IMR-90 (cell line): ENCODE data around the gene LDAH. TPM values are rescaled to one million over a fixed set of nuclear protein-coding genes. Genes with fewer than 3 reads are reported as not detected.

Experiments used
- ATAC-seq: fragments of 200-7000 bp; cut with Tn5 transposase; 2 replicates; pipeline ENCODE4 v1.9.1; 2020; ENCODE audit warnings: low read depth, mild to moderate bottlenecking, moderate library complexity
- BruUV-seq: library from RNA; stranded (reverse); fragments of 400-500 nt; replicated peaks from 2 replicates; lab custom pipeline; 2021; lab: Mats Ljungman, UMichigan
- CTCF ChIA-PET: fragments of 300-600 bp; formaldehyde crosslinking; extraction: SDS; loops from one replicate; lab custom pipeline; 2021; ENCODE audit warnings: antibody characterized with exemption; lab: Yijun Ruan, JAX
- POLR2A ChIA-PET: fragments of 300-600 bp; sonication (Branson Sonifier 250); formaldehyde crosslinking; loops from one replicate; lab custom pipeline; 2022; ENCODE audit warnings: antibody characterized with exemption; ENCODE audit not compliant: unreplicated experiment; lab: Charles Lee
- DNase-seq: peaks from one replicate; pipeline ENCODE4 v3.0.0; 2013
- H2AFZ ChIP-seq: replicated peaks from 2 replicates; pipeline ENCODE3; 2013; ENCODE audit warnings: low read length, mild to moderate bottlenecking; ENCODE audit not compliant: poor library complexity
- H2AK5ac ChIP-seq: 2 replicates; pipeline ENCODE4 v1.6.1; 2013; ENCODE audit warnings: low read depth, low read length, inconsistent platforms
- H2AK9ac ChIP-seq: replicated peaks from 2 replicates; pipeline ENCODE3; 2013; ENCODE audit warnings: mild to moderate bottlenecking, low read depth, low read length, moderate library complexity; ENCODE audit not compliant: poor library complexity
- H2BK120ac ChIP-seq: 2 replicates; pipeline ENCODE4 v1.6.1; 2013; ENCODE audit warnings: low read depth, low read length, inconsistent platforms
- H2BK15ac ChIP-seq: 3 replicates; pipeline ENCODE4 v1.6.1; 2013; ENCODE audit warnings: low read depth, low read length, inconsistent platforms
- H2BK20ac ChIP-seq: 2 replicates; pipeline ENCODE4 v1.6.1; 2013; ENCODE audit warnings: low read depth, mild to moderate bottlenecking, inconsistent platforms, low read length, moderate library complexity
- H2BK5ac ChIP-seq: 2 replicates; pipeline ENCODE4 v1.6.1; 2013; ENCODE audit warnings: mild to moderate bottlenecking, low read depth, low read length, inconsistent platforms; ENCODE audit not compliant: poor library complexity, severe bottlenecking
- H3K14ac ChIP-seq: replicated peaks from 2 replicates; pipeline ENCODE4 v1.6.1; 2013; ENCODE audit warnings: low read depth, low read length, inconsistent platforms
- H3K18ac ChIP-seq: 2 replicates; pipeline ENCODE4 v1.6.1; 2013; ENCODE audit warnings: low read depth, low read length, control low read depth
- H3K23ac ChIP-seq: 2 replicates; pipeline ENCODE4 v1.6.1; 2013; ENCODE audit warnings: low read depth, low read length, inconsistent platforms
- H3K27ac ChIP-seq: 2 replicates; pipeline ENCODE4 v1.5.1; 2013; ENCODE audit warnings: mild to moderate bottlenecking, control low read depth, low read length; ENCODE audit not compliant: insufficient read depth
- H3K27me3 ChIP-seq: 2 replicates; pipeline ENCODE4 v1.6.1; 2013; ENCODE audit warnings: low read length; ENCODE audit not compliant: control insufficient read depth, insufficient read depth
- H3K36me3 ChIP-seq: 2 replicates; pipeline ENCODE4 v1.6.1; 2013; ENCODE audit warnings: low read length, mixed read lengths; ENCODE audit not compliant: control insufficient read depth, insufficient read depth
- H3K4ac ChIP-seq: 2 replicates; pipeline ENCODE4 v1.6.1; 2013; ENCODE audit warnings: low read depth, low read length, inconsistent platforms
- H3K4me1 ChIP-seq: 2 replicates; pipeline ENCODE4 v1.6.1; 2013; ENCODE audit warnings: low read length, mixed read lengths; ENCODE audit not compliant: control insufficient read depth, insufficient read depth
- H3K4me2 ChIP-seq: 2 replicates; pipeline ENCODE4 v1.6.1; 2013; ENCODE audit warnings: low read depth, mild to moderate bottlenecking, control low read depth, low read length, moderate library complexity
- H3K4me3 ChIP-seq: 2 replicates; pipeline ENCODE4 v1.5.1; 2013; ENCODE audit warnings: low read depth, mild to moderate bottlenecking, control low read depth, low read length, moderate library complexity; ENCODE audit not compliant: insufficient read depth
- H3K56ac ChIP-seq: 2 replicates; pipeline ENCODE4 v1.6.1; 2013; ENCODE audit warnings: low read length, inconsistent platforms; ENCODE audit not compliant: insufficient read depth; ENCODE audit errors: extremely low read depth
- H3K79me1 ChIP-seq, 2 experiments: 2 replicates each; pipeline ENCODE4 v1.6.1; 2013; ENCODE audit warnings: low read length in 2 of 2, inconsistent platforms in 1 of 2, low read depth in 1 of 2
- H3K9ac ChIP-seq: 2 replicates; pipeline ENCODE4 v1.6.1; 2013; ENCODE audit warnings: low read depth, low read length, control low read depth
- H3K9me1 ChIP-seq: 2 replicates; pipeline ENCODE4 v1.6.1; 2013; ENCODE audit warnings: low read length, inconsistent platforms; ENCODE audit not compliant: insufficient read depth
- H3K9me3 ChIP-seq: 2 replicates; pipeline ENCODE4 v1.6.1; 2013; ENCODE audit warnings: low read length; ENCODE audit not compliant: control insufficient read depth, insufficient read depth
- H4K20me1 ChIP-seq: 2 replicates; pipeline ENCODE4 v1.6.1; 2013; ENCODE audit warnings: low read length, inconsistent platforms; ENCODE audit not compliant: insufficient read depth
- H4K5ac ChIP-seq: 2 replicates; pipeline ENCODE4 v1.6.1; 2013; ENCODE audit warnings: mild to moderate bottlenecking, low read depth, low read length, control low read depth
- H4K8ac ChIP-seq, 2 experiments: 2 replicates each; pipeline ENCODE4 v1.6.1; 2013; ENCODE audit warnings: low read depth in 2 of 2, low read length in 2 of 2, control low read depth in 1 of 2, inconsistent platforms in 1 of 2
- H4K91ac ChIP-seq: 2 replicates; pipeline ENCODE4 v1.6.1; 2013; ENCODE audit warnings: low read depth, low read length, inconsistent platforms; ENCODE audit not compliant: insufficient read depth
- POLR2A ChIP-seq: IDR thresholded peaks from 2 replicates; pipeline ENCODE4 v1.6.1; 2012; ENCODE audit warnings: mild to moderate bottlenecking, low read depth, low read length
- RAD21 ChIP-seq: IDR thresholded peaks from 2 replicates; pipeline ENCODE4 v1.6.1; 2012; ENCODE audit warnings: low read length, improper control_type of control experiment
- RCOR1 ChIP-seq: IDR thresholded peaks from 2 replicates; pipeline ENCODE4 v1.6.1; 2012; ENCODE audit warnings: mild to moderate bottlenecking, low read length, improper control_type of control experiment; ENCODE audit not compliant: insufficient replicate concordance
- WGBS, 2 experiments: methylation state at CpG; one replicate each; pipeline versions ENCODE4 v1.1.5 to v1.1.7; 2013; ENCODE audit warnings: missing lambda C conversion rate in 2 of 2; ENCODE audit not compliant: insufficient read length in 1 of 2; ENCODE audit errors: extremely low coverage in 2 of 2; 5-methylcytosine and 5-hydroxymethylcytosine counted together
- dilution Hi-C: fragments of 300-500 bp; cut with HindIII; formaldehyde crosslinking; loops from one replicate; pipeline ENCODE4 v1.14.3; 2018; ENCODE audit warnings: low sequenced_read_pairs; ENCODE audit not compliant: unreplicated experiment
- in situ Hi-C: fragments of 300-500 bp; cut with MboI; formaldehyde crosslinking; loops from 3 replicates; pipeline ENCODE4 v1.14.3; 2019; ENCODE audit warnings: low sequenced_read_pairs, inconsistent platforms, mixed read lengths
- intact Hi-C: fragments of 100-400 bp; cut with micrococcal nuclease; formaldehyde crosslinking; loops from 2 replicates; pipeline ENCODE4 v1.10.0; 2022
- polyA plus RNA-seq, 3 experiments: library from polyadenylated mRNA; depleted of rRNA; stranded (reverse); fragments of >200 nt; gene quantifications; 2 replicates each; pipeline ENCODE4 v1.2.3, GENCODE V29; 2012; ENCODE audit warnings: low replicate concordance in 1 of 3
- total RNA-seq: library from RNA; depleted of rRNA; stranded (reverse); fragments of >200 nt; gene quantifications from 2 replicates; pipeline ENCODE4 v1.2.3, GENCODE V29; 2012

LDAH gene
- total and polyA plus RNA-seq, 2 of the 4 experiments (the other 2 are of a cell fraction): 12.1 to 31.7 TPM

DNA sequence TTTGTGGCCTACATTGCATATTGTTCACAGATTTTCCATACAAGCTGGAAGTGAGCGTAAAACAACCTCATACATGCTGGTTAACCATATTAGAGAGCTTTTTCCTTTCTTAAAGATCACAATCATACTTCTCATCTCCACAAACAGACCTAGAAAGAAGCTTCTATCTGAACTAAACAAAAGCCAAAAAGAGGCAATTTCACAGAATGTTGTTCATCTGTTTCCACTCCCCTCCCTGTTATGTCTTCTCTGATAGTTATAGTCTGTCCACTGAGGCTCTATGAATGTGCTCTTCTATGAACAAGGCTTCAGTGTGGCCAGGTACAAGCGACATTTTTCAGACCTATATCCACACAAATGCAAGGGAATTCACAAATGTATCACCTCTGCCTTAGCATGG lies 63.4 kb downstream of the LDAH start:
- Histone ChIP-seq H3K9me1 (peaks cover 3% of the 10 kb centered on the region; the same call in 1 of the 2 replicates), H4K8ac (no peak overlapping the region), H4K5ac (no peak overlapping the region), H2AK5ac (no peak overlapping the region), H3K79me1 (no peaks in the 10 kb centered on the region), H4K20me1 (no peaks in the 10 kb centered on the region), H3K4ac (no peak overlapping the region), H3K27ac (no peak overlapping the region), H3K4me1 (no peaks in the 10 kb centered on the region), H3K23ac (no peak overlapping the region), H2BK15ac (no peak overlapping the region), H2AFZ (no peak overlapping the region), H3K56ac (no peak overlapping the region), H2AK9ac (no peak overlapping the region), H3K4me2 (no peak overlapping the region), H3K18ac (no peak overlapping the region), H3K4me3 (no peak overlapping the region), H4K91ac (no peak overlapping the region), H3K9me3 (no peaks in the 10 kb centered on the region), H3K9ac (no peak overlapping the region), H2BK5ac (no peak overlapping the region), H3K36me3 (peaks cover 2% of the 10 kb centered on the region; the same call in 1 of the 2 replicates), H3K27me3 (no peaks in the 10 kb centered on the region), H2BK20ac (no peak overlapping the region), H3K14ac (no peak overlapping the region), H2BK120ac (no peak overlapping the region)
- intact Hi-C loops: no loop called here
- CTCF ChIA-PET: no interaction called here
- ATAC-seq: no peak
- dilution Hi-C loops: no loop called here
- no peak for TF ChIP-seq RAD21
- no peak for TF ChIP-seq POLR2A
- TF ChIP-seq RCOR1: no peak
- POLR2A ChIA-PET: no interaction called here
- DNase-seq: no peak
- in situ Hi-C loops: no loop called here
- WGBS, 2 experiments: 100% methylated on average over 1 of the region's 2 CpGs; no CpG with 5 or more reads in 1 of the 2 experiments
- BruUV-seq: no TSS peak
